IPS-20b (cell line): Measurements from ENCODE around the gene ZNF296.

Source experiments
- H3K27ac ChIP-seq: one replicate; pipeline ENCODE4 v1.5.1; 2013; ENCODE audit warnings: low read length
- H3K27me3 ChIP-seq: 2 replicates; pipeline ENCODE4 v1.6.1; 2013; ENCODE audit warnings: mild to moderate bottlenecking, low read length, inconsistent platforms; ENCODE audit not compliant: insufficient read depth
- H3K36me3 ChIP-seq: 2 replicates; pipeline ENCODE4 v1.6.1; 2013; ENCODE audit warnings: low read depth, mild to moderate bottlenecking, inconsistent platforms, low read length, moderate library complexity; ENCODE audit not compliant: insufficient read depth
- H3K4me1 ChIP-seq: 2 replicates; pipeline ENCODE4 v1.6.1; 2013; ENCODE audit warnings: mild to moderate bottlenecking, control low read depth, inconsistent platforms, low read length, moderate library complexity; ENCODE audit not compliant: insufficient read depth
- H3K4me3 ChIP-seq: 2 replicates; pipeline ENCODE4 v1.5.1; 2013; ENCODE audit warnings: mild to moderate bottlenecking, low read length, inconsistent platforms
- H3K9ac ChIP-seq: 2 replicates; pipeline ENCODE4 v1.6.1; 2013; ENCODE audit warnings: low read depth, mild to moderate bottlenecking, inconsistent platforms, low read length, moderate library complexity
- H3K9me3 ChIP-seq: 2 replicates; pipeline ENCODE4 v1.6.1; 2013; ENCODE audit warnings: mild to moderate bottlenecking, low read depth, low read length, inconsistent platforms; ENCODE audit not compliant: insufficient read depth

The ZNF296 gene

GRCh38 chr19:45094137-45094536 is 17.9 kb upstream of the ZNF296 start:
- Histone ChIP-seq H3K9me3 (no peaks in the 10 kb centered on the region), H3K4me3 (peak overlapping the region; percentile 90), H3K36me3 (peaks cover 20% of the 10 kb centered on the region), H3K27ac (no peak overlapping the region), H3K27me3 (no peaks in the 10 kb centered on the region), H3K4me1 (peaks cover 21% of the 10 kb centered on the region), H3K9ac (peak overlapping the region; percentile 99; the same call in 1 of the 2 replicates)

GRCh38 chr19:45092747-45093678 is 16.7 kb upstream of the ZNF296 start, which contains the start of gene PPP1R37:
Gene PPP1R37, plus strand, starts transcription at chr19:45093179. Its CDS starts 147 bp downstream, at chr19:45093326.
- Histone ChIP-seq H3K36me3 (peaks cover 20% of the 10 kb centered on the region), H3K9ac (peak within 1 kb of the TSS; percentile 99), H3K4me1 (peaks cover 14% of the 10 kb centered on the region), H3K27me3 (no peaks in the 10 kb centered on the region), H3K4me3 (peak within 1 kb of the TSS; percentile 90), H3K27ac (peak within 1 kb of the TSS; percentile 97), H3K9me3 (no peaks in the 10 kb centered on the region)

- Histone ChIP-seq H3K4me3 (peak overlapping the region; percentile 90), H3K9me3 (no peaks in the 10 kb centered on the region), H3K27me3 (no peaks in the 10 kb centered on the region), H3K36me3 (peaks cover 20% of the 10 kb centered on the region), H3K4me1 (peaks cover 6% of the 10 kb centered on the region; the same call in 1 of the 2 replicates), H3K9ac (peak overlapping the region; percentile 99), H3K27ac (peak overlapping the region; percentile 69)
Observed at GRCh38 chr19:45091031-45091923, 15.0 kb upstream of the ZNF296 start.

GRCh38 chr19:45090606-45091005 is 14.3 kb upstream of the ZNF296 start:
- H3K36me3 ChIP-seq = peaks cover 15% of the 10 kb centered on the region
- H3K27me3 ChIP-seq = no peaks in the 10 kb centered on the region
- H3K4me1 ChIP-seq = peaks cover 6% of the 10 kb centered on the region; the same call in 1 of the 2 replicates
- H3K9ac ChIP-seq = 0 out of 2 replicates have a peak overlapping the region, but pooled peaks have one; percentile 69
- H3K27ac ChIP-seq = no peak overlapping the region
- peak overlapping the region; percentile 60; the same call in 1 of the 2 replicates for H3K4me3 ChIP-seq
- no peaks in the 10 kb centered on the region for H3K9me3 ChIP-seq

GRCh38 chr19:45090034-45090433 is 13.8 kb upstream of the ZNF296 start:
- Histone ChIP-seq H3K36me3 (peaks cover 16% of the 10 kb centered on the region), H3K9ac (no peak overlapping the region), H3K27ac (no peak overlapping the region), H3K4me3 (no peak overlapping the region), H3K27me3 (no peaks in the 10 kb centered on the region), H3K4me1 (peaks cover 6% of the 10 kb centered on the region; the same call in 1 of the 2 replicates), H3K9me3 (no peaks in the 10 kb centered on the region)

GRCh38 chr19:45087531-45087930 is 11.3 kb upstream of the ZNF296 start:
- Histone ChIP-seq H3K4me3 (no peak overlapping the region), H3K27ac (no peak overlapping the region), H3K9ac (no peak overlapping the region), H3K9me3 (no peaks in the 10 kb centered on the region), H3K27me3 (no peaks in the 10 kb centered on the region), H3K36me3 (peaks cover 21% of the 10 kb centered on the region), H3K4me1 (no peaks in the 10 kb centered on the region)

- Histone ChIP-seq H3K36me3 (peaks cover 30% of the 10 kb centered on the region), H3K4me3 (no peak overlapping the region), H3K4me1 (no peaks in the 10 kb centered on the region), H3K27me3 (no peaks in the 10 kb centered on the region), H3K9ac (no peak overlapping the region), H3K27ac (no peak overlapping the region), H3K9me3 (no peaks in the 10 kb centered on the region)
Observed at GRCh38 chr19:45086480-45086879, 10.2 kb upstream of the ZNF296 start.

- Histone ChIP-seq H3K27me3 (no peaks in the 10 kb centered on the region), H3K27ac (no peak overlapping the region), H3K9ac (no peak overlapping the region), H3K4me1 (peaks cover 14% of the 10 kb centered on the region; the same call in 1 of the 2 replicates), H3K36me3 (peaks cover 18% of the 10 kb centered on the region), H3K9me3 (no peaks in the 10 kb centered on the region), H3K4me3 (no peak overlapping the region)
Observed at GRCh38 chr19:45082170-45082569, 5.9 kb upstream of the ZNF296 start.

- Histone ChIP-seq H3K27ac (peak overlapping the region; percentile 7), H3K4me1 (peaks cover 22% of the 10 kb centered on the region; the same call in 1 of the 2 replicates)
Observed at GRCh38 chr19:45079911-45080370, 3.7 kb upstream of the ZNF296 start.

GRCh38 chr19:45079063-45079910 is 3.0 kb upstream of the ZNF296 start, which contains the start of gene GEMIN7:
Gene GEMIN7, plus strand, starts transcription at chr19:45079260. Its CDS starts 10,855 bp downstream, at chr19:45090115.
- H3K9ac ChIP-seq = peak within 1 kb of the TSS; percentile 85
- peak within 1 kb of the TSS; percentile 72 for H3K4me3 ChIP-seq
- H3K27ac ChIP-seq = peak within 1 kb of the TSS; percentile 34
- no peaks in the 10 kb centered on the region for H3K9me3 ChIP-seq
- peaks cover 5% of the 10 kb centered on the region; the same call in 1 of the 2 replicates for H3K27me3 ChIP-seq
- peaks cover 14% of the 10 kb centered on the region for H3K36me3 ChIP-seq
- peaks cover 27% of the 10 kb centered on the region for H3K4me1 ChIP-seq

More at GRCh38 chr19:45079911-45080370, 3.7 kb upstream of the ZNF296 start:
- Histone ChIP-seq H3K4me3 (peak overlapping the region; percentile 72), H3K9me3 (no peaks in the 10 kb centered on the region), H3K9ac (peak overlapping the region; percentile 85), H3K36me3 (peaks cover 14% of the 10 kb centered on the region), H3K27me3 (peaks cover 5% of the 10 kb centered on the region; the same call in 1 of the 2 replicates)
